ENCODE measurements around the gene PGLYRP2. TPM values are rescaled to one million over a fixed set of nuclear protein-coding genes. Genes with fewer than 3 reads are reported as not detected.
"Not testable (repeated sequence)": the region's sequence is repeated elsewhere in the genome, so short reads cannot be mapped to it uniquely, and the experiment has no call there.

PGLYRP2 gene
- total RNA-seq, 8 experiments from 2014 or later, result 0.17 to 0.59 (median 0.32) TPM; not detected in 4

GRCh38 chr19:15475611-15476010 lies 3.7 kb downstream of the PGLYRP2 start:
- whole genome bisulfite sequencing, 10 experiments, result 40 to 95% (median 60%) methylated on average over 1 to 4 of the region's 10 CpGs; no CpG with 5 or more reads in 3 of the 10 experiments
- H3K4me3 ChIP-seq, result no peak overlapping the region
- in situ Hi-C loops (cut with MboI; ENCODE audit: low pct_unique_long_range_greater_than_20kb in 2 of 9, low sequenced_read_pairs in 9 of 9, unreplicated experiment in 9 of 9), result no loop called here
- H3K4me1 ChIP-seq (replicated peaks in 1 of 2), result no peaks in the 10 kb centered on the region
- no peak overlapping the region for H3K27ac ChIP-seq
- ATAC-seq (replicated peaks in 6 of 8), result no peak

- Histone ChIP-seq H3K4me1 (replicated peaks in 1 of 2) (no peaks in the 10 kb centered on the region), H3K27ac (no peak overlapping the region), H3K4me3 (no peak overlapping the region)
- no peak for ATAC-seq (replicated peaks in 6 of 8)
- WGBS, 10 experiments, result 20 to 100% (median 71%) methylated on average over 1 to 2 of the region's 4 CpGs; no CpG with 5 or more reads in 3 of the 10 experiments
- in situ Hi-C loops (cut with MboI; ENCODE audit: low pct_unique_long_range_greater_than_20kb in 2 of 9, low sequenced_read_pairs in 9 of 9, unreplicated experiment in 9 of 9), result no loop called here
These were observed 4.1 kb downstream of the PGLYRP2 start for GRCh38 chr19:15475169-15475568.

- ATAC-seq (replicated peaks in 6 of 8), result not testable (repeated sequence)
These were observed 5.5 kb downstream of the PGLYRP2 start for GRCh38 chr19:15473821-15474220.

GRCh38 chr19:15471639-15472101 lies 7.6 kb downstream of the PGLYRP2 start:
- no peak overlapping the region for H3K4me3 ChIP-seq
- 50 to 85% (median 80%) methylated on average over 2 to 9 of the region's 31 CpGs; no CpG with 5 or more reads in 7 of the 10 experiments for WGBS, 10 experiments
- H3K4me1 ChIP-seq (replicated peaks in 1 of 2), result no peaks in the 10 kb centered on the region
- H3K27ac ChIP-seq, result no peak overlapping the region
- in situ Hi-C loops (cut with MboI; ENCODE audit: low pct_unique_long_range_greater_than_20kb in 2 of 9, low sequenced_read_pairs in 9 of 9, unreplicated experiment in 9 of 9), result no loop called here
- ATAC-seq (replicated peaks in 6 of 8), result no peak

More at GRCh38 chr19:15473821-15474220, 5.5 kb downstream of the PGLYRP2 start:
- H3K27ac ChIP-seq; H3K4me1 ChIP-seq (replicated peaks in 1 of 2); in situ Hi-C loops (cut with MboI; ENCODE audit: low pct_unique_long_range_greater_than_20kb in 2 of 9, low sequenced_read_pairs in 9 of 9, unreplicated experiment in 9 of 9); H3K4me3 ChIP-seq: not testable (repeated sequence)
- 24 to 100% (median 49%) methylated on average over 1 to 4 of the region's 4 CpGs for WGBS, 10 experiments

GRCh38 chr19:15469513-15470297 lies 9.6 kb downstream of the PGLYRP2 start:
- ATAC-seq (replicated peaks in 6 of 8), result peak in 3 of 8 experiments; percentile 68 to 94 (median 80)
- Histone ChIP-seq H3K4me1 (replicated peaks in 1 of 2) (no peaks in the 10 kb centered on the region), H3K27ac (no peak overlapping the region), H3K4me3 (no peak overlapping the region)
- WGBS, 10 experiments, result 0 to 60% (median 18%) methylated on average over 1 to 15 of the region's 65 CpGs; no CpG with 5 or more reads in 6 of the 10 experiments
- in situ Hi-C loops (cut with MboI; ENCODE audit: low pct_unique_long_range_greater_than_20kb in 2 of 9, low sequenced_read_pairs in 9 of 9, unreplicated experiment in 9 of 9), result no loop called here

GRCh38 chr19:15468675-15469512 lies 10.4 kb downstream of the PGLYRP2 start:
- no peak for ATAC-seq (replicated peaks in 6 of 8)
- Histone ChIP-seq H3K4me1 (replicated peaks in 1 of 2) (no peaks in the 10 kb centered on the region), H3K27ac (no peak overlapping the region), H3K4me3 (no peak overlapping the region)
- WGBS, 10 experiments, result 45 to 80% (median 65%) methylated on average over 2 to 10 of the region's 12 CpGs; no CpG with 5 or more reads in 3 of the 10 experiments
- in situ Hi-C loops (cut with MboI; ENCODE audit: low pct_unique_long_range_greater_than_20kb in 2 of 9, low sequenced_read_pairs in 9 of 9, unreplicated experiment in 9 of 9), result no loop called here

GRCh38 chr19:15467734-15468214 lies 11.5 kb downstream of the PGLYRP2 start:
- no peak for ATAC-seq (replicated peaks in 6 of 8)
- Histone ChIP-seq H3K4me1 (replicated peaks in 1 of 2) (no peaks in the 10 kb centered on the region), H3K27ac (no peak overlapping the region), H3K4me3 (no peak overlapping the region)
- in situ Hi-C loops (cut with MboI; ENCODE audit: low pct_unique_long_range_greater_than_20kb in 2 of 9, low sequenced_read_pairs in 9 of 9, unreplicated experiment in 9 of 9), result no loop called here
- 58 to 88% (median 68%) methylated on average over 1 to 6 of the region's 6 CpGs; no CpG with 5 or more reads in 3 of the 10 experiments for WGBS, 10 experiments

- in situ Hi-C loops (cut with MboI; ENCODE audit: low pct_unique_long_range_greater_than_20kb in 2 of 9, low sequenced_read_pairs in 9 of 9, unreplicated experiment in 9 of 9), result no loop called here
- ATAC-seq (replicated peaks in 6 of 8), result no peak
These were observed 12.2 kb downstream of the PGLYRP2 start for GRCh38 chr19:15466851-15467733.

GRCh38 chr19:15464394-15465385 lies 14.6 kb downstream of the PGLYRP2 start, which contains the start of gene RASAL3:
Gene RASAL3 (minus strand): TSS chr19:15464544. CDS start chr19:15464358, 186 bp downstream.
- Histone ChIP-seq H3K27ac (no peak within 1 kb of the TSS), H3K4me3 (no peak within 1 kb of the TSS), H3K4me1 (replicated peaks in 1 of 2) (no peaks in the 10 kb centered on the region)
- in situ Hi-C loops (cut with MboI; ENCODE audit: low pct_unique_long_range_greater_than_20kb in 2 of 9, low sequenced_read_pairs in 9 of 9, unreplicated experiment in 9 of 9), result no loop called here
- no peak for ATAC-seq (replicated peaks in 6 of 8)
- 0 to 100% (median 50%) methylated on average over 1 to 7 of the region's 17 CpGs; no CpG with 5 or more reads in 1 of the 10 experiments for WGBS, 10 experiments

More at GRCh38 chr19:15466851-15467733, 12.2 kb downstream of the PGLYRP2 start:
- no peak overlapping the region for H3K4me3 ChIP-seq
- H3K27ac ChIP-seq, result no peak overlapping the region
- no peaks in the 10 kb centered on the region for H3K4me1 ChIP-seq (replicated peaks in 1 of 2)
- 0 to 42% (median 24%) methylated on average over 1 to 7 of the region's 8 CpGs for WGBS, 10 experiments

- in situ Hi-C loops (cut with MboI; ENCODE audit: low pct_unique_long_range_greater_than_20kb in 2 of 9, low sequenced_read_pairs in 9 of 9, unreplicated experiment in 9 of 9), result no loop called here
- ATAC-seq (replicated peaks in 6 of 8), result no peak
- 0 to 61% (median 57%) methylated on average over 1 to 12 of the region's 25 CpGs; no CpG with 5 or more reads in 7 of the 10 experiments for WGBS, 10 experiments
- H3K4me3 ChIP-seq, result no peak overlapping the region
- H3K4me1 ChIP-seq (replicated peaks in 1 of 2), result no peaks in the 10 kb centered on the region
- no peak overlapping the region for H3K27ac ChIP-seq
These were observed 15.4 kb downstream of the PGLYRP2 start for GRCh38 chr19:15463861-15464371.

- in situ Hi-C loops (cut with MboI; ENCODE audit: low pct_unique_long_range_greater_than_20kb in 2 of 9, low sequenced_read_pairs in 9 of 9, unreplicated experiment in 9 of 9), result no loop called here
- WGBS, 10 experiments, result no CpG with 5 or more reads among the region's 2 CpGs
- no peak overlapping the region for H3K4me3 ChIP-seq
- no peak for ATAC-seq (replicated peaks in 6 of 8)
- no peak overlapping the region for H3K27ac ChIP-seq
- peaks cover 0 to 8% of the 10 kb centered on the region in 2 donors for H3K4me1 ChIP-seq (replicated peaks in 1 of 2)
These were observed 17.6 kb downstream of the PGLYRP2 start for GRCh38 chr19:15461694-15462093.

All from motor neuron (in vitro differentiated cells).